Activated naive CD4-positive, alpha-beta T cell treated with anti-CD3 and anti-CD28 coated beads, Interleukin-2, amount 50 U/mL, for 16 hours (primary cell): Measurements from ENCODE around the gene KCNAB1.

Source experiments
- DNase-seq: peaks from one replicate; pipeline ENCODE4 v3.0.0-alpha.2; 2020

The KCNAB1 gene

GRCh38 chr3:156587760-156588069, 467.3 kb downstream of the KCNAB1 start:
- no peak for DNase-seq
